PC-9 (cell line): ENCODE results near the gene HEATR5A. TPM values are rescaled to one million over a fixed set of nuclear protein-coding genes. Genes with fewer than 3 reads are reported as not detected.

ENCODE experiments used
- BruUV-seq: library from RNA; stranded (reverse); fragments of 400-500 nt; replicated peaks from 2 replicates; lab custom pipeline; 2021; lab: Mats Ljungman, UMichigan
- CTCF ChIA-PET: fragments of 300-600 bp; sonication (Branson Sonifier 250); formaldehyde crosslinking; loops from one replicate; lab custom pipeline; 2022; ENCODE audit warnings: antibody characterized with exemption; lab: Charles Lee
- POLR2A ChIA-PET: fragments of 300-600 bp; sonication (Branson Sonifier 250); formaldehyde crosslinking; loops from one replicate; lab custom pipeline; 2022; ENCODE audit warnings: antibody characterized with exemption; ENCODE audit not compliant: unreplicated experiment; lab: Charles Lee
- DNase-seq, 2 experiments: peaks; one replicate each; pipeline versions ENCODE4 v3.0.0 to v3.0.0-alpha.2; 2015 to 2022; ENCODE audit warnings: mixed read lengths in 1 of 2
- H2AFZ ChIP-seq: fragments of 200-600 bp; sonication (generic); 2 replicates; pipeline ENCODE4 v1.8.1; 2017; ENCODE audit warnings: antibody characterized with exemption
- H3F3A ChIP-seq: fragments of 200-600 bp; sonication (generic); 2 replicates; pipeline ENCODE4 v1.8.1; 2017; ENCODE audit warnings: antibody characterized with exemption, mild to moderate bottlenecking, low read depth; ENCODE audit not compliant: insufficient read depth
- H3K27ac ChIP-seq: fragments of 200-600 bp; sonication (generic); 2 replicates; pipeline ENCODE4 v1.6.1; 2016; ENCODE audit warnings: mixed run types
- H3K27me3 ChIP-seq: fragments of 200-600 bp; sonication (generic); 2 replicates; pipeline ENCODE4 v1.6.1; 2016; ENCODE audit warnings: low read depth, mixed run types; ENCODE audit not compliant: insufficient read depth
- H3K36me3 ChIP-seq: fragments of 200-600 bp; sonication (generic); 2 replicates; pipeline ENCODE4 v1.6.1; 2016; ENCODE audit warnings: low read depth, mixed run types
- H3K4me1 ChIP-seq: fragments of 200-600 bp; sonication (generic); replicated peaks from 2 replicates; pipeline ENCODE4 v1.6.1; 2016; ENCODE audit warnings: mixed run types; ENCODE audit not compliant: insufficient read depth
- H3K4me2 ChIP-seq: fragments of 200-600 bp; sonication (generic); 2 replicates; pipeline ENCODE4 v1.6.1; 2017; ENCODE audit warnings: mixed run types
- H3K4me3 ChIP-seq: fragments of 200-600 bp; sonication (generic); 2 replicates; pipeline ENCODE4 v1.6.1; 2016; ENCODE audit warnings: mixed run types
- H3K79me2 ChIP-seq: fragments of 200-600 bp; sonication (generic); 2 replicates; pipeline ENCODE4 v1.6.1; 2017; ENCODE audit warnings: low read depth, mixed run types
- H3K9me2 ChIP-seq: fragments of 200-600 bp; sonication (generic); 2 replicates; pipeline ENCODE4 v1.8.1; 2017; ENCODE audit warnings: mild to moderate bottlenecking; ENCODE audit not compliant: insufficient read depth
- H3K9me3 ChIP-seq: fragments of 200-600 bp; sonication (generic); 2 replicates; pipeline ENCODE4 v1.8.1; 2016; ENCODE audit warnings: low read depth; ENCODE audit not compliant: insufficient read depth
- H4K20me1 ChIP-seq: fragments of 200-600 bp; sonication (generic); 2 replicates; pipeline ENCODE4 v1.8.1; 2017; ENCODE audit not compliant: insufficient read depth
- EZH2 ChIP-seq: fragments of 200-600 bp; sonication (generic); IDR thresholded peaks from 2 replicates; pipeline ENCODE4 v1.8.0; 2017; ENCODE audit warnings: antibody characterized with exemption, low read depth
- intact Hi-C: fragments of 100-400 bp; cut with micrococcal nuclease; formaldehyde crosslinking; loops from one replicate; pipeline ENCODE4 v1.10.0; 2022; ENCODE audit not compliant: unreplicated experiment
- total RNA-seq: library from RNA; stranded (reverse); gene quantifications from 2 replicates; pipeline ENCODE4 v1.2.3, GENCODE V29; 2021
- TF ChIP-seq, protein P1 (sequence below): fragments of 200-600 bp; sonication (generic); conservative IDR thresholded peaks from 2 replicates; pipeline ENCODE4 v1.6.1; 2017; ENCODE audit warnings: mixed run types, antibody characterized with exemption, mild to moderate bottlenecking, moderate library complexity

HEATR5A gene
- total RNA-seq, 1 experiment from 2014 or later, result 25.7 TPM

DNA sequence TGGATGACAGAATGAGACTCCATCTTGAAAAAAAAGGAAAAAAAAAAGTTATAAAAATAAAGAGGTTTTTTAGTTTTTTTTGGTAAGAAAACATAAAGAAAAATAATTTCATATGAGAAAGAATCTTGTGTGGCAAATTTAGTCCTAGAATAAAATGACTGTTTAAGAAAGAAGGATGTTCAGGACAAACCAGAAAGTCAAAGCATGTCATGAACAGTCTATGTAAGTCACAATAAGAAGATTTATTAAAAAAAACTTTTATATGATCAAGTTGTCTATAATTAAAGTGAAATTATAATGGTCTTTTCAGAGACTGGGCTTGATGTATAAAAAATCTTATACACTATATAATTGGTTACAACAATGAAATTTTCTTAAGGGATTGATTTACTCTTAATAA lies 144.6 kb downstream of the HEATR5A start:
- intact Hi-C loops, result no loop called here
- Histone ChIP-seq H4K20me1 (no peaks in the 10 kb centered on the region), H3K4me3 (no peak overlapping the region), H3K9me3 (peaks cover 3% of the 10 kb centered on the region; the same call in 1 of the 2 replicates), H3K79me2 (no peaks in the 10 kb centered on the region), H2AFZ (no peak overlapping the region), H3F3A (no peaks in the 10 kb centered on the region), H3K27ac (no peak overlapping the region), H3K36me3 (no peaks in the 10 kb centered on the region), H3K4me1 (no peaks in the 10 kb centered on the region), H3K4me2 (no peak overlapping the region), H3K9me2 (no peaks in the 10 kb centered on the region), H3K27me3 (no peaks in the 10 kb centered on the region)
- no peak for DNase-seq
- no peak for TF ChIP-seq EZH2
- TF ChIP-seq, protein P1, sequence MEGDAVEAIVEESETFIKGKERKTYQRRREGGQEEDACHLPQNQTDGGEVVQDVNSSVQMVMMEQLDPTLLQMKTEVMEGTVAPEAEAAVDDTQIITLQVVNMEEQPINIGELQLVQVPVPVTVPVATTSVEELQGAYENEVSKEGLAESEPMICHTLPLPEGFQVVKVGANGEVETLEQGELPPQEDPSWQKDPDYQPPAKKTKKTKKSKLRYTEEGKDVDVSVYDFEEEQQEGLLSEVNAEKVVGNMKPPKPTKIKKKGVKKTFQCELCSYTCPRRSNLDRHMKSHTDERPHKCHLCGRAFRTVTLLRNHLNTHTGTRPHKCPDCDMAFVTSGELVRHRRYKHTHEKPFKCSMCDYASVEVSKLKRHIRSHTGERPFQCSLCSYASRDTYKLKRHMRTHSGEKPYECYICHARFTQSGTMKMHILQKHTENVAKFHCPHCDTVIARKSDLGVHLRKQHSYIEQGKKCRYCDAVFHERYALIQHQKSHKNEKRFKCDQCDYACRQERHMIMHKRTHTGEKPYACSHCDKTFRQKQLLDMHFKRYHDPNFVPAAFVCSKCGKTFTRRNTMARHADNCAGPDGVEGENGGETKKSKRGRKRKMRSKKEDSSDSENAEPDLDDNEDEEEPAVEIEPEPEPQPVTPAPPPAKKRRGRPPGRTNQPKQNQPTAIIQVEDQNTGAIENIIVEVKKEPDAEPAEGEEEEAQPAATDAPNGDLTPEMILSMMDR, result no peak
- ChIA-PET POLR2A (no interaction called here), CTCF (no interaction called here)
- BruUV-seq, result no TSS peak

DNA sequence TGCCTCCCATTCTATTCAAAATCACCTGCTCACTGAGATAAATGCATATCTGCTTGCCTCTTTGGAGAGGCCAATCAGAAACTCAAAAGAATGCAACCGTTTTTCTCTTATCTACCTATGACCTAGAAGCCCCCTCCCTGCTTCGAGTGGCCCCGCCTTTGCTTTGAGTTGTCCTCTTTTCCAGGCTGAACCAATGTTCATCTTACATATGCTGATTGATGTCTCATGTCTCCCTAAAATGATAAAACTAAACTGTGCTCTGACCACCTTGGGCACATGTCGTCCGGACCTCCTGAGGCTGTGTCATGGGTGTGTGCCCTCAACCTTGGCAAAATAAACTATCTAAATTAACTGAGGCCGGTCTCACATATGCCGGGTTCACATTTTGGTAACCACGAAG lies 148.7 kb downstream of the HEATR5A start:
- H2AFZ ChIP-seq, result no peak overlapping the region
- no peak overlapping the region for H3K4me3 ChIP-seq
- CTCF ChIA-PET, result no interaction called here
- DNase-seq, result no peak
- no peaks in the 10 kb centered on the region for H3K9me2 ChIP-seq
- no peaks in the 10 kb centered on the region; the same call in 1 of the 2 replicates for H3F3A ChIP-seq
- no peak overlapping the region for H3K4me2 ChIP-seq
- BruUV-seq, result no TSS peak
- TF ChIP-seq EZH2, result no peak
- TF ChIP-seq, protein P1, result no peak
- peaks cover under 1% of the 10 kb centered on the region; the same call in 1 of the 2 replicates for H3K4me1 ChIP-seq
- no peaks in the 10 kb centered on the region for H3K79me2 ChIP-seq
- no peaks in the 10 kb centered on the region for H3K9me3 ChIP-seq
- intact Hi-C loops, result no loop called here
- no peaks in the 10 kb centered on the region for H3K27me3 ChIP-seq
- no peaks in the 10 kb centered on the region for H4K20me1 ChIP-seq
- no peak overlapping the region for H3K27ac ChIP-seq
- POLR2A ChIA-PET, result no interaction called here
- H3K36me3 ChIP-seq, result no peaks in the 10 kb centered on the region

DNA sequence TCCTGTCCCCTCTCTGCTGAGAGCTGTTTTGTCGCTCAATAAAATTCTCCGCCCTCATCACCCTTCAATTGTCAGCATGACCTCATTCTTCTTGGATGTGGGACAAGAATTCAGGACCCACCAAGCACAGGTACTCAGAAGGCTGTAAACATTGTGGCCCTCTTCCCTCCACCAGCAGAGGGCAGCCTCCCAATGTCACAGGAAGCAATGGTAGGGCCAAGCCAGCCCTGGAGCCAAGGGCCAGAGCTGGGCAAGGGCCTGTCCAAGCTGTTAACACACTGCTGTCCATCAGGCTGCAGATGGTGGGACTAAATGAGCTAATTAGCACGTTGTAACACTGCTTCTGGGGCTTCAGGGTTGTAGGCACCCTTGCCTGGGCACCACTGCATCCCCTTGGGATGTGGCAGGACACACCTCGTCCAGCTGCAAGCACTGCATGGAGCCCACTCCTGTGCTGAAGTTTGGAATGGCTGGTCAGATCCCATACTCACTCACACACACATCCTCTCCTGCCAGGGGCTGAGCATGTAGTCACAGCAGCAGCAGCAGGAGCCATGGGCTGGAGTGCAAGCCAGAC lies 150.1 kb downstream of the HEATR5A start:
- H3K4me2 ChIP-seq, result no peak overlapping the region
- no peak for DNase-seq
- H3K36me3 ChIP-seq, result no peaks in the 10 kb centered on the region
- peaks cover 14% of the 10 kb centered on the region for H3K4me1 ChIP-seq
- no peaks in the 10 kb centered on the region for H3K9me3 ChIP-seq
- H3K4me3 ChIP-seq, result no peak overlapping the region
- CTCF ChIA-PET, result interaction anchor here (1.0 kb wide), 1 partner anchor 62 kb away, joined by 3 read pairs; no protein-coding TSS in a partner anchor
- no peak overlapping the region for H2AFZ ChIP-seq
- H3K27me3 ChIP-seq, result no peaks in the 10 kb centered on the region
- no peaks in the 10 kb centered on the region for H4K20me1 ChIP-seq
- no peak overlapping the region for H3K27ac ChIP-seq
- TF ChIP-seq EZH2, result no peak
- TF ChIP-seq, protein P1, result 0 out of 2 replicates have a peak, but pooled peaks have one; percentile 20
- no peaks in the 10 kb centered on the region for H3K79me2 ChIP-seq
- POLR2A ChIA-PET, result no interaction called here
- intact Hi-C loops, result no loop called here
- BruUV-seq, result no TSS peak
- peaks cover 9% of the 10 kb centered on the region; the same call in 1 of the 2 replicates for H3F3A ChIP-seq
- H3K9me2 ChIP-seq, result no peaks in the 10 kb centered on the region
